Measurements from ENCODE around the gene DSG3.

DSG3 gene

DNA sequence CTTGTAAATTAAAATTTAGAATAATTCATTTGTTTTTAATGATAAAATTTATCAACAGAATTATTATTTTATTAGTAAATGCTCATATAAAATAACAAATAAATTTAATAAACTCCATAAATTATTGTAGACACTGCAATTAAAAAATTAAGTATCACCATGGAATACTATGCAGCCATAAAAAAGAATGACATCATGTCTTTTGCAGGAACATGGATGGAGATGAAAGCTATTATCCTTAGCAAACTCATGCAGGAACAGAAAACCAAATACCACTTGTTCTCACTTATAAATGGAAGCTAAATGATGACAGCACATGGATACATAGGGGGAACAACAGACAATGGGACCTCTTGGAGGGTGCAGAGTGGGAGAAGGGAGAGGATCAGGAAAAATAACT lies 29.7 kb upstream of the DSG3 start:
- H3K27me3 Mint-ChIP-seq (ENCODE audit: low read depth): no peaks in the 10 kb centered on the region
- H3K36me3 Mint-ChIP-seq (ENCODE audit: low read depth): no peaks in the 10 kb centered on the region
- H3K9me3 Mint-ChIP-seq: no peaks in the 10 kb centered on the region
- H3K4me3 Mint-ChIP-seq: no peak overlapping the region
- no peaks in the 10 kb centered on the region for H3K4me1 Mint-ChIP-seq
- H3K27ac Mint-ChIP-seq: no peak overlapping the region
- TF ChIP-seq, protein P1, sequence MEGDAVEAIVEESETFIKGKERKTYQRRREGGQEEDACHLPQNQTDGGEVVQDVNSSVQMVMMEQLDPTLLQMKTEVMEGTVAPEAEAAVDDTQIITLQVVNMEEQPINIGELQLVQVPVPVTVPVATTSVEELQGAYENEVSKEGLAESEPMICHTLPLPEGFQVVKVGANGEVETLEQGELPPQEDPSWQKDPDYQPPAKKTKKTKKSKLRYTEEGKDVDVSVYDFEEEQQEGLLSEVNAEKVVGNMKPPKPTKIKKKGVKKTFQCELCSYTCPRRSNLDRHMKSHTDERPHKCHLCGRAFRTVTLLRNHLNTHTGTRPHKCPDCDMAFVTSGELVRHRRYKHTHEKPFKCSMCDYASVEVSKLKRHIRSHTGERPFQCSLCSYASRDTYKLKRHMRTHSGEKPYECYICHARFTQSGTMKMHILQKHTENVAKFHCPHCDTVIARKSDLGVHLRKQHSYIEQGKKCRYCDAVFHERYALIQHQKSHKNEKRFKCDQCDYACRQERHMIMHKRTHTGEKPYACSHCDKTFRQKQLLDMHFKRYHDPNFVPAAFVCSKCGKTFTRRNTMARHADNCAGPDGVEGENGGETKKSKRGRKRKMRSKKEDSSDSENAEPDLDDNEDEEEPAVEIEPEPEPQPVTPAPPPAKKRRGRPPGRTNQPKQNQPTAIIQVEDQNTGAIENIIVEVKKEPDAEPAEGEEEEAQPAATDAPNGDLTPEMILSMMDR (IDR thresholded peaks at IDR 0.05; ENCODE audit: unreplicated experiment in 3 of 3): no peak

DNA sequence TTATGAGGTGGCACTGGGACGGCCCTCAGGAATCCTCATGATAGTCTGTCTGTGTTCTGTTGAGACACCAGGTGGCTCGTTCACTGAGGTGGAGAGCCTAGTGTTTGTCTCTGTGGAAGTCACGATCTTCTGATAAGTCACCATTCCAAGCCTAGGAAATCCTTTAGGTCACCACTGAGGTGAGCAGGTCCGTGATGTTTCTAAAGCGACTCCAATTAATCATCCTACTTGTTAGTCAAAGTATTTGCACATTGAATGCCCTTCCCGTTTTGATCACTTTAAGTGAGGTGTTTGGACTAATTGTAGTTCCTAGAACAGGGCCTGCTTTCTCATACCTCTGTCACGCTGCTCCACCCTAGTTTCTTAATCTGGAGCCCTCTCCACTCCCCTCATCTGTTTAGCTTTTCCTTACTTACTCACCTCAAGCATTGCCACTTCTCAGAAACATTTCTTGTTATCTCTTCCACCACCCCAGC lies 28.0 kb upstream of the DSG3 start:
- H3K4me3 Mint-ChIP-seq: no peak overlapping the region
- no peaks in the 10 kb centered on the region for H3K27me3 Mint-ChIP-seq (ENCODE audit: low read depth)
- H3K4me1 Mint-ChIP-seq: no peaks in the 10 kb centered on the region
- H3K36me3 Mint-ChIP-seq (ENCODE audit: low read depth): no peaks in the 10 kb centered on the region
- no peaks in the 10 kb centered on the region for H3K9me3 Mint-ChIP-seq
- H3K27ac Mint-ChIP-seq: no peak overlapping the region
- TF ChIP-seq, protein P1 (IDR thresholded peaks at IDR 0.05; ENCODE audit: unreplicated experiment in 3 of 3): no peak

DNA sequence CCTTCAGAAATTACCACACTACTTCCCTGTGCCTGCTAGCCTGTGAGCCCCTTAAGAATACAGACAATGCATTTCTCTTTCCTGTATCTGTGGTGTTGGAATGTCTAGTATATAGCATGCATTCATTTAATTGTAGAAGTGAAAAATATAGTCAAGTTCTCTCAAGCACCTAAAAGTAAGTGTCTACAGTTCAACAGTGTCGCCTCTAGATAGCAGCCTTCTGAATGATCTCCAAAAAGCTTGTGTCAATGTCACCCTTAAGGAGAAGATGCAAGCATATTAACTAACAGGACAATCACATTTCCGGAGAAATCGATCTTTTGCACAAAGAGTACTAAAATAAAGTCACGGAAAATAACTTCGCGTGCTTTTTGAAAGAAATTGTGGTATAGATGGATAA lies 27.5 kb upstream of the DSG3 start:
- Mint-ChIP-seq H3K36me3 (ENCODE audit: low read depth) (no peaks in the 10 kb centered on the region), H3K27ac (no peak overlapping the region), H3K27me3 (ENCODE audit: low read depth) (no peaks in the 10 kb centered on the region), H3K4me1 (no peaks in the 10 kb centered on the region), H3K9me3 (no peaks in the 10 kb centered on the region), H3K4me3 (no peak overlapping the region)
- TF ChIP-seq, protein P1 (IDR thresholded peaks at IDR 0.05; ENCODE audit: unreplicated experiment in 3 of 3): no peak

DNA sequence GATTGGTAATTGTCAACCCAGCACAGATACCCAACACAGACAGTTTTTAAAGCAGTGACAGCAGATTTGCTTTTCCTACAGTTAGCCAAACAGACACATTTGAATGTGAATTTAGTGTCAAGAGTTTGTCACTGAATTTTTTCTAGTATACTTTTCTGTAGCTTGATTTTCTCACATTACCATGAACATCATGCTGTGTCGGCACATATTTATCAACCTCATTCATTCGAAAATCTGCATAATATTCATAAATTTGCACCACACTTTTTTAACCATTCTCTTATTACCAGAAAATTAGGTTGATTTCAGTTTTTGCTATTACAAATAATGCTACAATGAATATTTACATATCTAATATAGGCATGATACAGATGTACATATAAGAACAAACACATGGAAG lies 27.0 kb upstream of the DSG3 start:
- TF ChIP-seq, protein P1 (IDR thresholded peaks at IDR 0.05; ENCODE audit: unreplicated experiment in 3 of 3): no peak
- H3K36me3 Mint-ChIP-seq (ENCODE audit: low read depth): no peaks in the 10 kb centered on the region
- no peak overlapping the region for H3K4me3 Mint-ChIP-seq
- H3K4me1 Mint-ChIP-seq: no peaks in the 10 kb centered on the region
- no peaks in the 10 kb centered on the region for H3K9me3 Mint-ChIP-seq
- H3K27me3 Mint-ChIP-seq (ENCODE audit: low read depth): no peaks in the 10 kb centered on the region
- H3K27ac Mint-ChIP-seq: no peak overlapping the region

DNA sequence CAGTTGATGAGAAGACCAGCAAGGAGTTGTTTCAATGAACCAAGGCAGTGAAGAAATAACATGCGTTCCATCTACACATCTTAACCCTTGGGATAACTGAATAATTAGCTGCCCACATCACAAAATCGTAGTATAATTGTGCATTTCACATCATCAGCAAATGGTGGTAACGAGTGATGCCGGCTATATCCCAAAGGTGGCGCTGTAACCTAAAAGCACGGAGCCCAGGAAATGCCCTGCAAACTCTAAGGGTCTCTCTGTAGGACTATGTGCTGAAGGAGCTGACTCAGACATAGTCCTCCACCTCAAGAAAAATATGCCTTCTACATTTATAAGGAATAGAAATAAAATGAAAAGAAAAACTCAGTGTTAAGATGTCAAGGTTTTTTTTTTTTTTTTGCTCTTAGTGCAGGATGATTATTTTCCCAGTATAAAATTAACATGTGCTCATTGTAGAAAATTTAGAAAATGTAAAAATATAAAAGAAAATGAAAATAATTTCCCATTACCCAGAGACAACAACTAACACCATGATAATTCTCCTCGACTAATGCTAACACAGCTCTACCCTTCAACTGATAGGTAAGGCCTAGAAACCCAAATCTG lies 23.1 kb upstream of the DSG3 start:
- Mint-ChIP-seq H3K27me3 (ENCODE audit: low read depth) (no peaks in the 10 kb centered on the region), H3K36me3 (ENCODE audit: low read depth) (no peaks in the 10 kb centered on the region), H3K4me1 (no peaks in the 10 kb centered on the region), H3K27ac (no peak overlapping the region), H3K4me3 (no peak overlapping the region), H3K9me3 (peaks cover 2% of the 10 kb centered on the region)
- TF ChIP-seq, protein P1 (IDR thresholded peaks at IDR 0.05; ENCODE audit: unreplicated experiment in 3 of 3): peak; percentile 26 to 51 (median 42)

DNA sequence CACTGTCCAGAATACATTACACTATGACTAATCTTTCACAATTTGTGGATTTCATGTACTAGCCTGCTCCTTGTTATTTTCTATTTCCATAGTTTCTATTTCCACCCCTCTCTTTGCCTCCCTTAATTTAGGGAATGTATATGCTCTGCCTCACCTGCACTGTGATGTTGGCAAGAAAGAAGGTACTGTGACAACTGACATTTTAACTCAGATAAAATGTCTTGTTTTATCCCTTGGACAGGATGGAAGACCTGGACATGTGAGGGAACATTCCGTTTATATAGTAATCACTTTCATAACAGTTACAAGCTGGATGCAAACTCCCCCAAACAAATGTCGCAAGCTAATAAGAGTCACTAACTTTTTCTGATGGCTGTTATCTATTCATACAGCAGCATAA lies 21.5 kb upstream of the DSG3 start:
- TF ChIP-seq, protein P1 (IDR thresholded peaks at IDR 0.05; ENCODE audit: unreplicated experiment in 3 of 3): no peak
- H3K4me1 Mint-ChIP-seq: no peaks in the 10 kb centered on the region
- H3K36me3 Mint-ChIP-seq (ENCODE audit: low read depth): no peaks in the 10 kb centered on the region
- H3K27me3 Mint-ChIP-seq (ENCODE audit: low read depth): no peaks in the 10 kb centered on the region
- H3K4me3 Mint-ChIP-seq: no peak overlapping the region
- H3K27ac Mint-ChIP-seq: no peak overlapping the region
- H3K9me3 Mint-ChIP-seq: peaks cover 5% of the 10 kb centered on the region
